OCI-LY1 (cell line): ENCODE data around the gene ANAPC5.

Source experiments
- H2AFZ ChIP-seq: fragments of 200-600 bp; sonication (generic), shearing (Covaris generic); 2 replicates; pipeline ENCODE4 v1.6.0; 2014; ENCODE audit warnings: antibody characterized with exemption, mild to moderate bottlenecking, low read length
- H3F3A ChIP-seq: fragments of 200-600 bp; sonication (generic), shearing (Covaris generic); 2 replicates; pipeline ENCODE4 v1.6.0; 2014; ENCODE audit warnings: mild to moderate bottlenecking, antibody characterized with exemption, low read length, moderate library complexity; ENCODE audit not compliant: insufficient read depth
- H3K27ac ChIP-seq: fragments of 200-600 bp; sonication (generic); 2 replicates; pipeline ENCODE4 v1.5.1; 2014; ENCODE audit warnings: low read length, mixed run types, mild to moderate bottlenecking, low read depth; ENCODE audit not compliant: poor library complexity, severe bottlenecking
- H3K27me3 ChIP-seq: fragments of 200-600 bp; sonication (generic); 2 replicates; pipeline ENCODE4 v1.6.0; 2014; ENCODE audit warnings: antibody characterized with exemption, mild to moderate bottlenecking, low read length, moderate library complexity; ENCODE audit not compliant: insufficient read depth
- H3K36me3 ChIP-seq: fragments of 200-600 bp; sonication (generic); 2 replicates; pipeline ENCODE4 v1.6.1; 2014; ENCODE audit warnings: mild to moderate bottlenecking, antibody characterized with exemption, low read length, moderate library complexity, mixed read lengths; ENCODE audit not compliant: insufficient read depth
- H3K4me1 ChIP-seq: fragments of 200-600 bp; sonication (generic); 2 replicates; pipeline ENCODE4 v1.5.1; 2014; ENCODE audit warnings: mild to moderate bottlenecking, low read length, moderate library complexity; ENCODE audit not compliant: insufficient read depth, severe bottlenecking
- H3K4me2 ChIP-seq: fragments of 200-600 bp; sonication (generic), shearing (Covaris generic); 2 replicates; pipeline ENCODE4 v1.6.1; 2014; ENCODE audit warnings: low read length
- H3K4me3 ChIP-seq: fragments of 200-600 bp; sonication (generic); 2 replicates; pipeline ENCODE4 v1.5.1; 2014; ENCODE audit warnings: low read length, low read depth, mild to moderate bottlenecking, mixed read lengths; ENCODE audit not compliant: poor library complexity, severe bottlenecking
- H3K79me2 ChIP-seq: fragments of 200-600 bp; shearing (Covaris generic); 2 replicates; pipeline ENCODE4 v1.6.1; 2016; ENCODE audit warnings: mixed run types, low read length, mixed read lengths; ENCODE audit not compliant: insufficient read depth
- H3K9ac ChIP-seq: fragments of 200-600 bp; sonication (generic), shearing (Covaris generic); 2 replicates; pipeline ENCODE4 v1.6.1; 2014; ENCODE audit warnings: mild to moderate bottlenecking, low read length, mixed read lengths
- H3K9me2 ChIP-seq: fragments of 200-600 bp; sonication (generic), shearing (Covaris generic); 2 replicates; pipeline ENCODE4 v1.6.1; 2014; ENCODE audit warnings: low read depth, mild to moderate bottlenecking, low read length, mixed read lengths
- H3K9me3 ChIP-seq: fragments of 200-600 bp; shearing (Covaris generic); 2 replicates; pipeline ENCODE4 v1.6.1; 2014; ENCODE audit warnings: low read length, mixed read lengths
- H4K20me1 ChIP-seq: fragments of 200-600 bp; sonication (generic), shearing (Covaris generic); 2 replicates; pipeline ENCODE4 v1.6.0; 2016; ENCODE audit warnings: mild to moderate bottlenecking, low read length; ENCODE audit not compliant: insufficient read depth
- CTCF ChIP-seq: fragments of 200-600 bp; sonication (generic), shearing (Covaris generic); IDR thresholded peaks from 2 replicates; pipeline ENCODE4 v1.5.1; 2017; ENCODE audit warnings: mild to moderate bottlenecking, antibody characterized with exemption, low read length, moderate library complexity, mixed read lengths
- EZH2 ChIP-seq: fragments of 200-600 bp; sonication (generic), shearing (Covaris generic); IDR thresholded peaks from 2 replicates; pipeline ENCODE4 v1.8.0; 2017; ENCODE audit warnings: borderline replicate concordance, mixed run types, mild to moderate bottlenecking, antibody characterized with exemption, low read length, moderate library complexity, mixed read lengths

Gene ANAPC5

GRCh38 chr12:121331248-121331647, 21.0 kb downstream of the ANAPC5 start:
- no peak overlapping the region for H2AFZ ChIP-seq
- TF ChIP-seq CTCF (no peak), EZH2 (no peak)
- no peak overlapping the region for H3K4me2 ChIP-seq
- H3K9me2 ChIP-seq, result no peaks in the 10 kb centered on the region
- H3K4me3 ChIP-seq, result no peak overlapping the region
- no peaks in the 10 kb centered on the region for H3K9me3 ChIP-seq
- no peak overlapping the region for H3K27ac ChIP-seq
- no peaks in the 10 kb centered on the region for H4K20me1 ChIP-seq
- no peak overlapping the region for H3K9ac ChIP-seq
- H3K36me3 ChIP-seq, result peaks cover 95% of the 10 kb centered on the region
- H3K27me3 ChIP-seq, result no peaks in the 10 kb centered on the region
- no peaks in the 10 kb centered on the region for H3K79me2 ChIP-seq
- no peaks in the 10 kb centered on the region for H3K4me1 ChIP-seq
- H3F3A ChIP-seq, result no peaks in the 10 kb centered on the region

GRCh38 chr12:121330692-121331091, 21.5 kb downstream of the ANAPC5 start:
- TF ChIP-seq EZH2 (no peak), CTCF (no peak)
- H3K4me3 ChIP-seq, result no peak overlapping the region

GRCh38 chr12:121330195-121330594, 22.0 kb downstream of the ANAPC5 start:
- Histone ChIP-seq H3K9ac (no peak overlapping the region), H3K9me3 (no peaks in the 10 kb centered on the region), H3K4me2 (no peak overlapping the region), H4K20me1 (no peaks in the 10 kb centered on the region), H3K79me2 (no peaks in the 10 kb centered on the region), H3K9me2 (no peaks in the 10 kb centered on the region), H3K36me3 (peaks cover 96% of the 10 kb centered on the region), H3K4me3 (no peak overlapping the region), H3K27me3 (no peaks in the 10 kb centered on the region), H2AFZ (no peak overlapping the region), H3K27ac (no peak overlapping the region), H3K4me1 (no peaks in the 10 kb centered on the region), H3F3A (no peaks in the 10 kb centered on the region)
- no peak for TF ChIP-seq EZH2
- TF ChIP-seq CTCF, result no peak

More at GRCh38 chr12:121330692-121331091, 21.5 kb downstream of the ANAPC5 start:
- H3K79me2 ChIP-seq, result no peaks in the 10 kb centered on the region
- H3K27ac ChIP-seq, result no peak overlapping the region
- no peaks in the 10 kb centered on the region for H3F3A ChIP-seq
- no peaks in the 10 kb centered on the region for H4K20me1 ChIP-seq
- no peaks in the 10 kb centered on the region for H3K9me3 ChIP-seq
- H3K9ac ChIP-seq, result no peak overlapping the region
- no peak overlapping the region for H2AFZ ChIP-seq
- no peak overlapping the region for H3K4me2 ChIP-seq
- no peaks in the 10 kb centered on the region for H3K27me3 ChIP-seq
- peaks cover 99% of the 10 kb centered on the region for H3K36me3 ChIP-seq
- H3K4me1 ChIP-seq, result no peaks in the 10 kb centered on the region
- no peaks in the 10 kb centered on the region for H3K9me2 ChIP-seq
